ENCODE results near the gene OGFOD2. TPM values are rescaled to one million over a fixed set of nuclear protein-coding genes. Genes with fewer than 3 reads are reported as not detected.

OGFOD2 gene
- total RNA-seq, 1 experiment from 2014 or later: 35.6 TPM

- no peak overlapping the region for H3K9ac ChIP-seq (ENCODE audit: low read length)
- intact Hi-C loops (cut with micrococcal nuclease): no loop called here
- H3K27me3 ChIP-seq (ENCODE audit: low read length): no peaks in the 10 kb centered on the region
- ChIA-PET CTCF (no interaction called here), POLR2A (ENCODE audit: unreplicated experiment) (no interaction called here)
- no peak overlapping the region for H3K4me3 ChIP-seq (ENCODE audit: low read length)
- H3K27ac ChIP-seq (ENCODE audit: low read length): no peak overlapping the region
- BruUV-seq (replicated peaks): no TSS peak
- H3F3A ChIP-seq (ENCODE audit: low read length, unreplicated experiment): no peaks in the 10 kb centered on the region
- no peaks in the 10 kb centered on the region for H3K4me1 ChIP-seq (ENCODE audit: insufficient read depth, low read length)
- ATAC-seq (no peak), DNase-seq (no peak)
- no peak overlapping the region for H2AFZ ChIP-seq (ENCODE audit: low read length)
- no peak for TF ChIP-seq CTCF (conservative IDR thresholded peaks at IDR 0.05; ENCODE audit: low read depth, low read length)
- TF ChIP-seq EZH2phosphoT487 (IDR thresholded peaks at IDR 0.05; ENCODE audit: borderline replicate concordance, low read length): no peak
- no peak for TF ChIP-seq EZH2 (IDR thresholded peaks at IDR 0.05; ENCODE audit: low read length, unreplicated experiment)
- H3K79me2 ChIP-seq (ENCODE audit: low read length): no peaks in the 10 kb centered on the region
- no peaks in the 10 kb centered on the region for H3K36me3 ChIP-seq (ENCODE audit: low read depth, low read length)
- no peaks in the 10 kb centered on the region for H4K20me1 ChIP-seq (ENCODE audit: low read length)
- no peaks in the 10 kb centered on the region for H3K9me2 ChIP-seq (replicated peaks; ENCODE audit: low read length)
- no peaks in the 10 kb centered on the region for H3K9me3 ChIP-seq (ENCODE audit: low read length)
- H3K4me2 ChIP-seq (ENCODE audit: low read length): no peak overlapping the region
These were observed 24.3 kb downstream of the OGFOD2 start for GRCh38 chr12:122999196-122999946.

- DNase-seq (no peak), ATAC-seq (no peak)
- ChIA-PET POLR2A (ENCODE audit: unreplicated experiment) (no interaction called here), CTCF (no interaction called here)
- BruUV-seq (replicated peaks): no TSS peak
- Histone ChIP-seq H3K4me1 (ENCODE audit: insufficient read depth, low read length) (no peaks in the 10 kb centered on the region), H3K9me2 (replicated peaks; ENCODE audit: low read length) (no peaks in the 10 kb centered on the region), H3K79me2 (ENCODE audit: low read length) (no peaks in the 10 kb centered on the region), H4K20me1 (ENCODE audit: low read length) (no peaks in the 10 kb centered on the region), H3K27ac (ENCODE audit: low read length) (no peak overlapping the region), H3K4me3 (ENCODE audit: low read length) (no peak overlapping the region), H3K9me3 (ENCODE audit: low read length) (no peaks in the 10 kb centered on the region), H3K4me2 (ENCODE audit: low read length) (no peak overlapping the region), H3F3A (ENCODE audit: low read length, unreplicated experiment) (no peaks in the 10 kb centered on the region), H3K9ac (ENCODE audit: low read length) (no peak overlapping the region), H3K36me3 (ENCODE audit: low read depth, low read length) (no peaks in the 10 kb centered on the region), H2AFZ (ENCODE audit: low read length) (no peak overlapping the region), H3K27me3 (ENCODE audit: low read length) (no peaks in the 10 kb centered on the region)
- TF ChIP-seq EZH2 (IDR thresholded peaks at IDR 0.05; ENCODE audit: low read length, unreplicated experiment) (no peak), CTCF (conservative IDR thresholded peaks at IDR 0.05; ENCODE audit: low read depth, low read length) (no peak), EZH2phosphoT487 (IDR thresholded peaks at IDR 0.05; ENCODE audit: borderline replicate concordance, low read length) (no peak)
- intact Hi-C loops (cut with micrococcal nuclease): no loop called here
These were observed 25.0 kb downstream of the OGFOD2 start for GRCh38 chr12:122999986-123000420.

GRCh38 chr12:123000578-123000977 is 25.5 kb downstream of the OGFOD2 start:
- Histone ChIP-seq H3K4me3 (ENCODE audit: low read length) (no peak overlapping the region), H3K36me3 (ENCODE audit: low read depth, low read length) (no peaks in the 10 kb centered on the region), H3K4me2 (ENCODE audit: low read length) (no peak overlapping the region), H3K9me3 (ENCODE audit: low read length) (no peaks in the 10 kb centered on the region), H3K9ac (ENCODE audit: low read length) (no peak overlapping the region), H3F3A (ENCODE audit: low read length, unreplicated experiment) (no peaks in the 10 kb centered on the region), H3K9me2 (replicated peaks; ENCODE audit: low read length) (no peaks in the 10 kb centered on the region), H3K4me1 (ENCODE audit: insufficient read depth, low read length) (no peaks in the 10 kb centered on the region), H2AFZ (ENCODE audit: low read length) (no peak overlapping the region), H3K79me2 (ENCODE audit: low read length) (no peaks in the 10 kb centered on the region), H3K27me3 (ENCODE audit: low read length) (no peaks in the 10 kb centered on the region), H3K27ac (ENCODE audit: low read length) (no peak overlapping the region), H4K20me1 (ENCODE audit: low read length) (no peaks in the 10 kb centered on the region)
- TF ChIP-seq CTCF (conservative IDR thresholded peaks at IDR 0.05; ENCODE audit: low read depth, low read length) (no peak), EZH2 (IDR thresholded peaks at IDR 0.05; ENCODE audit: low read length, unreplicated experiment) (no peak), EZH2phosphoT487 (IDR thresholded peaks at IDR 0.05; ENCODE audit: borderline replicate concordance, low read length) (no peak)
- intact Hi-C loops (cut with micrococcal nuclease): no loop called here
- ATAC-seq (no peak), DNase-seq (no peak)
- ChIA-PET POLR2A (ENCODE audit: unreplicated experiment) (no interaction called here), CTCF (no interaction called here)
- BruUV-seq (replicated peaks): no TSS peak
